Sigmoid colon (tissue), 7 donors: ENCODE measurements around the gene SEMA4A. TPM values are rescaled to one million over a fixed set of nuclear protein-coding genes. Genes with fewer than 3 reads are reported as not detected.

Source experiments
- DNase-seq: peaks from one replicate; pipeline ENCODE4 v3.0.0-alpha.2; 2019
- H3K27ac ChIP-seq, 4 donors: fragments of 200-600 bp; sonication (generic); one replicate each; pipeline ENCODE4 v1.5.1; 2016 to 2019; ENCODE audit warnings: mild to moderate bottlenecking in 1 of 4
- H3K27me3 ChIP-seq, 3 donors: fragments of 200-600 bp; sonication (generic); one replicate each; pipeline ENCODE4 v1.5.1; 2019; ENCODE audit warnings: mild to moderate bottlenecking in 1 of 3
- H3K36me3 ChIP-seq, 4 donors: fragments of 200-600 bp; sonication (generic); one replicate each; pipeline ENCODE4 v1.5.1; 2016 to 2019
- H3K4me1 ChIP-seq, 4 donors: fragments of 200-600 bp; sonication (generic); one replicate each; pipeline ENCODE4 v1.5.1; 2017 to 2019
- H3K4me3 ChIP-seq, 4 donors: fragments of 200-600 bp; sonication (generic); one replicate each; pipeline ENCODE4 v1.5.1; 2017 to 2019; ENCODE audit warnings: mild to moderate bottlenecking in 2 of 4, moderate library complexity in 1 of 4
- H3K9me3 ChIP-seq, 4 donors: fragments of 200-600 bp in 3 of 4; sonication (generic) in 3 of 4; one replicate each; pipeline versions ENCODE4 v1.5.1 to v1.6.1; 2013 to 2019
- EP300 ChIP-seq, 4 donors: sonication (generic); formaldehyde crosslinking; IDR thresholded peaks; one replicate each; pipeline ENCODE4 v1.6.1; 2017; ENCODE audit warnings: antibody characterized with exemption in 4 of 4
- POLR2A ChIP-seq, 2 donors: fragments of 450-650 bp; IDR thresholded peaks; one replicate each; pipeline ENCODE4 v1.6.1; 2016; ENCODE audit warnings: antibody characterized with exemption in 2 of 2, mild to moderate bottlenecking in 2 of 2, moderate library complexity in 2 of 2
- POLR2AphosphoS5 ChIP-seq, 4 donors: sonication (generic); formaldehyde crosslinking; IDR thresholded peaks; one replicate each; pipeline ENCODE4 v1.6.1; 2017; ENCODE audit warnings: antibody characterized with exemption in 4 of 4
- WGBS, 2 donors: extraction: QIAGEN DNeasy Blood & Tissue Kit; methylation state at CpG; one replicate each; pipeline ENCODE4 v1.1.7; 2013; 5-methylcytosine and 5-hydroxymethylcytosine counted together
- intact Hi-C: fragments of 100-400 bp; cut with DNase I; formaldehyde crosslinking; loops from one replicate; pipeline ENCODE4 v1.15.1; 2023
- polyA plus RNA-seq, 3 donors: library from polyadenylated mRNA; stranded (reverse); fragments of 200-250 nt; gene quantifications; one replicate each; pipeline ENCODE4 v1.2.3, GENCODE V29; 2013
- total RNA-seq, 4 donors: library from RNA; depleted of rRNA; stranded (reverse); fragments of >200 nt; gene quantifications; one replicate each; pipeline ENCODE4 v1.1.0, GENCODE V29; 2016
- TF ChIP-seq, protein P1 (sequence below), 4 experiments: fragments of 450-650 bp in 3 of 4; fragments of 200-600 bp in 1 of 4; IDR thresholded peaks; one replicate each; pipeline ENCODE4 v1.5.1; 2016 to 2019; ENCODE audit warnings: antibody characterized with exemption in 4 of 4, mild to moderate bottlenecking in 3 of 4, moderate library complexity in 2 of 4
- donor health status: healthy with polysubstance abuse.
- donor health status: Bipolar disorder and iron deficiency.
- donor health status: healthy.

Gene SEMA4A
- total and polyA plus RNA-seq, 7 donors = 1.4 to 6.3 (median 1.8) TPM

DNA sequence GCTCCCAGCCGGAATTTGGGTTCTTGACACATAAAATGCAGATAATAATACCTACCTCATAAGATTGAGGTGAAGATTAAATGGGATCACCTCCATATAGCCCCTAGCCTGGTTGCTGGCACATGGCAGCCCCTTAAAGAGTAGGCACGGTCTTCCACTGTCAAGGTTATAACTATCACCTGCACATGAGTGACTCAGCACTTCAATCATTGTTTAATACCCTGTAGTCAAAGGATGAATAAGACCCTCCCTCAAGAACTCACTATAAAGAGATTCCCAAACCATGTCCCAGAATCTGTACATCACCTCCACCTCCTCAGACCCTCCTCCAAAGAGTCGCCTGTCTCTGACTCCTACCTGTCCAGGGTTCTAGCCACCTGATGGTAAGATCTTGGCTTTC is 45.3 kb upstream of the SEMA4A start:
- 87 to 89% methylated on average over 3 of the region's 3 CpGs for WGBS, 2 donors
- Histone ChIP-seq H3K9me3 (no peaks in the 10 kb centered on the region), H3K27ac (peak overlapping the region; percentile 20 to 97 (median 96)), H3K36me3 (no peaks in the 10 kb centered on the region), H3K27me3 (no peaks in the 10 kb centered on the region), H3K4me1 (peaks cover 0 to 59% (median 47%) of the 10 kb centered on the region in 4 donors), H3K4me3 (no peak overlapping the region)
- TF ChIP-seq POLR2A (IDR thresholded peaks at IDR 0.05) = no peak
- TF ChIP-seq POLR2AphosphoS5 (IDR thresholded peaks at IDR 0.05) = no peak
- TF ChIP-seq EP300 (IDR thresholded peaks at IDR 0.05) = no peak
- TF ChIP-seq, protein P1, sequence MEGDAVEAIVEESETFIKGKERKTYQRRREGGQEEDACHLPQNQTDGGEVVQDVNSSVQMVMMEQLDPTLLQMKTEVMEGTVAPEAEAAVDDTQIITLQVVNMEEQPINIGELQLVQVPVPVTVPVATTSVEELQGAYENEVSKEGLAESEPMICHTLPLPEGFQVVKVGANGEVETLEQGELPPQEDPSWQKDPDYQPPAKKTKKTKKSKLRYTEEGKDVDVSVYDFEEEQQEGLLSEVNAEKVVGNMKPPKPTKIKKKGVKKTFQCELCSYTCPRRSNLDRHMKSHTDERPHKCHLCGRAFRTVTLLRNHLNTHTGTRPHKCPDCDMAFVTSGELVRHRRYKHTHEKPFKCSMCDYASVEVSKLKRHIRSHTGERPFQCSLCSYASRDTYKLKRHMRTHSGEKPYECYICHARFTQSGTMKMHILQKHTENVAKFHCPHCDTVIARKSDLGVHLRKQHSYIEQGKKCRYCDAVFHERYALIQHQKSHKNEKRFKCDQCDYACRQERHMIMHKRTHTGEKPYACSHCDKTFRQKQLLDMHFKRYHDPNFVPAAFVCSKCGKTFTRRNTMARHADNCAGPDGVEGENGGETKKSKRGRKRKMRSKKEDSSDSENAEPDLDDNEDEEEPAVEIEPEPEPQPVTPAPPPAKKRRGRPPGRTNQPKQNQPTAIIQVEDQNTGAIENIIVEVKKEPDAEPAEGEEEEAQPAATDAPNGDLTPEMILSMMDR (IDR thresholded peaks at IDR 0.05) = no peak
- intact Hi-C loops = no loop called here
- no peak for DNase-seq

DNA sequence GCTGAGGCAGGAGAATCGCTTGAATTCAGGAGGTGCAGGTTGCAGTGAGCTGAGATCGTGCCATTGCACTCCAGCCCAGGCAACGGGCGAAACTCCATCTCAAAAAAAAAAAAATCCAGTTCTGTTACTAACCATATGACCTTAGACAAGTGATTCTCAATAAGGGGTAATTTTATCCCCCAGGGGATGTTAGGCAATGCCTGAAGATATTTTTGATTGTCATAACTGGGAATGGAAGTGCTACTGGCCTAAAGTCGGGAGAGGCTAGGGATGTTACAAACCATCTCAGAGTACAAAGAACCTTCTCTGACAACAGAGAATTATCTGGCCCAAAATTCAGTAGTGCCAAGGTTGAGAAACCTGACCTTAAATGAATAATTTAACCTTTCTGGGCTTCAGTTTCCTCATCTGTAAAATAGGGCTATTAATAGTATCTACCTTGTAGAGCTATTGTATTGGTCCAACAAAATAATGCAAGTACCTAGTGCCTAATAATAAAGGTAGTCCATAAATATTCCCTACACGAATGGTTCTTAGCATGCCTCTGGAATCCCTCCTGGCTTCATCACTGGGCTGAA is 44.6 kb upstream of the SEMA4A start:
- no peaks in the 10 kb centered on the region for H3K27me3 ChIP-seq
- WGBS, 2 donors = 92 to 94% methylated on average over 6 of the region's 6 CpGs

DNA sequence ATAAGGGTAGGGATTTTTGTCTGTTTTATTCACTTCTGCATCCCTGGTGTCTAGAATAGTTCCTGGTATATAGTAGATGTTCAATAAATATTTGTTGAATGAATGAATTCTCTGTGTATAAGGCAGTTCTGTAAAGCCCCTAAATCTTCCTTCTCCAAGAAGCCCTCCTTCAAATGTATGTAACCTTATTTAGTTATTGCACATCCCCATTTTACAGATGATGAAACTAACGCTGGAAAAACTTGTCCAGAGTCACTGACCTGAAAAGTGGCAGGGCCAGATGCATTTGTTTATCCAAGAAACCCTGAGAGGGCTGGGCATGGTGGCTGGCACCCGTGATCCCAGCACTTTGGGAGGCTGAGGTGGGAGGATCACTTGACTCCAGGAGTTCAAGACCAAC is 43.1 kb upstream of the SEMA4A start:
- Histone ChIP-seq H3K9me3 (no peaks in the 10 kb centered on the region), H3K27ac (no peak overlapping the region), H3K4me1 (peaks cover 0 to 51% (median 38%) of the 10 kb centered on the region in 4 donors), H3K4me3 (no peak overlapping the region), H3K27me3 (no peaks in the 10 kb centered on the region), H3K36me3 (no peaks in the 10 kb centered on the region)
- TF ChIP-seq POLR2A (IDR thresholded peaks at IDR 0.05) (no peak), POLR2AphosphoS5 (IDR thresholded peaks at IDR 0.05) (no peak), EP300 (IDR thresholded peaks at IDR 0.05) (no peak)
- TF ChIP-seq, protein P1 (IDR thresholded peaks at IDR 0.05) = no peak
- intact Hi-C loops = no loop called here
- 66 to 85% methylated on average over 2 of the region's 2 CpGs for WGBS, 2 donors
- DNase-seq = no peak

More for the DNA sequence above, 44.6 kb upstream of the SEMA4A start:
- no peaks in the 10 kb centered on the region for H3K9me3 ChIP-seq
- no peak for TF ChIP-seq POLR2AphosphoS5 (IDR thresholded peaks at IDR 0.05)
- TF ChIP-seq, protein P1 (IDR thresholded peaks at IDR 0.05) = no peak
- no peak for TF ChIP-seq EP300 (IDR thresholded peaks at IDR 0.05)
- TF ChIP-seq POLR2A (IDR thresholded peaks at IDR 0.05) = no peak
- no peaks in the 10 kb centered on the region for H3K36me3 ChIP-seq
- intact Hi-C loops = no loop called here
- DNase-seq = no peak
- H3K4me1 ChIP-seq = peaks cover 0 to 59% (median 46%) of the 10 kb centered on the region in 4 donors
- H3K4me3 ChIP-seq = no peak overlapping the region
- peak overlapping the region; percentile 20 to 97 (median 96) for H3K27ac ChIP-seq

DNA sequence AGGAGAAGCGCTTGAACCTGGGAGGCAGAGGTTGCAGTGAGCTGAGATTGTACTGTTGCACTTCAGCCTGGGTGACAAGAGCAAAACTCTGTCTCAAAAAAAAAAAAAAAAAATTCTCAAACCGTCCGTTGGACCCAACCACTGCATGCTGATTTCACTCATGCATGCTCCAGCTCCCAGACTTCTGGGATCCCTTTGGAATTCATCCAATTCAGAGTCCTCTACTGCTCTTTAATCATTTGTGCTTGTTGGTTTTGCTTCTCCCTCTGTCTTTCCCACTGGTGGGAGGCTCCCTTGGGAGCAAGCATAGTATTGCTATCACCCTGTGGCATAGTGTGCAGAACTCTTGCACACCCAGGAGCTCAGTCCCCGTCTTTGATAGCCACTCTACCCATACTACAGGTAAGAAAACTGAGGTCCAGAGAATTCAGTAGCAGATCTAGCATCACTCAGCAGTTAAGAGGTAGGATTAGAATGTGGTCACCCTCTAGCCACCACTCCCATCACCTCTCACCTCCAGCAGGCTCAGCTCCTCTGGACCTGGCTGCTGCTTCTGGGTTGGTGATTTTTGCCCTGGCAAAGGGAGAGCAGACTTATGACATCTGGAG is 41.9 kb upstream of the SEMA4A start:
- peaks cover 0 to 44% (median 32%) of the 10 kb centered on the region in 4 donors for H3K4me1 ChIP-seq
- no peaks in the 10 kb centered on the region for H3K9me3 ChIP-seq
- no peak for DNase-seq
- H3K27me3 ChIP-seq = no peaks in the 10 kb centered on the region
- H3K36me3 ChIP-seq = no peaks in the 10 kb centered on the region
- no peak overlapping the region for H3K4me3 ChIP-seq
- intact Hi-C loops = no loop called here
- WGBS, 2 donors = 87 to 90% methylated on average over 4 of the region's 4 CpGs
- no peak for TF ChIP-seq EP300 (IDR thresholded peaks at IDR 0.05)
- peak overlapping the region; percentile 95 to 100 (median 98) for H3K27ac ChIP-seq

- Histone ChIP-seq H3K9me3 (no peaks in the 10 kb centered on the region), H3K4me3 (no peak overlapping the region), H3K27me3 (no peaks in the 10 kb centered on the region), H3K27ac (peak overlapping the region; percentile 95 to 100 (median 98)), H3K36me3 (no peaks in the 10 kb centered on the region), H3K4me1 (peaks cover 0 to 45% (median 35%) of the 10 kb centered on the region in 4 donors)
- no peak for TF ChIP-seq POLR2A (IDR thresholded peaks at IDR 0.05)
- TF ChIP-seq POLR2AphosphoS5 (IDR thresholded peaks at IDR 0.05) = peak in 3 of 4 donors; percentile 38 to 55 (median 39)
- peak in 2 of 4 donors; percentile 25 to 33 for TF ChIP-seq EP300 (IDR thresholded peaks at IDR 0.05)
- TF ChIP-seq, protein P1 (IDR thresholded peaks at IDR 0.05) = no peak
- 56 to 69% methylated on average over 10 of the region's 10 CpGs for whole genome bisulfite sequencing, 2 donors
- intact Hi-C loops = no loop called here
- peak; percentile 74 for DNase-seq
Measured at GRCh38 chr1:156112276-156113137, 40.9 kb upstream of the SEMA4A start.
